DOHH2 (cell line): ENCODE measurements around the gene DENND6A.

Experiments used
- H3F3A ChIP-seq: fragments of 200-600 bp; sonication (generic), shearing (Covaris generic); 2 replicates; pipeline ENCODE4 v1.6.0; 2016; ENCODE audit warnings: antibody characterized with exemption, mild to moderate bottlenecking; ENCODE audit not compliant: control insufficient read depth, insufficient read depth
- H3K27ac ChIP-seq: fragments of 200-600 bp; sonication (generic); 2 replicates; pipeline ENCODE4 v1.5.1; 2014; ENCODE audit warnings: low read depth, mild to moderate bottlenecking, low read length, moderate library complexity
- H3K27me3 ChIP-seq: fragments of 200-600 bp; sonication (generic); 2 replicates; pipeline ENCODE4 v1.6.1; 2014; ENCODE audit warnings: mild to moderate bottlenecking, low read length, mixed read lengths; ENCODE audit not compliant: control insufficient read depth
- H3K36me3 ChIP-seq: fragments of 200-600 bp; sonication (generic); 2 replicates; pipeline ENCODE4 v1.6.1; 2014; ENCODE audit warnings: mild to moderate bottlenecking, low read length, moderate library complexity, mixed read lengths; ENCODE audit not compliant: control insufficient read depth
- H3K4me1 ChIP-seq: fragments of 200-600 bp; sonication (generic); 2 replicates; pipeline ENCODE4 v1.6.1; 2014; ENCODE audit warnings: mild to moderate bottlenecking, low read length, mixed read lengths; ENCODE audit not compliant: control insufficient read depth
- H3K4me2 ChIP-seq: fragments of 200-600 bp; sonication (generic); 2 replicates; pipeline ENCODE4 v1.6.0; 2014; ENCODE audit warnings: mild to moderate bottlenecking, low read length, moderate library complexity
- H3K4me3 ChIP-seq: fragments of 200-600 bp; sonication (generic); 2 replicates; pipeline ENCODE4 v1.5.1; 2014; ENCODE audit warnings: mild to moderate bottlenecking, low read length, mixed read lengths
- H3K79me2 ChIP-seq: fragments of 200-600 bp; sonication (generic); 2 replicates; pipeline ENCODE4 v1.6.1; 2014; ENCODE audit warnings: mild to moderate bottlenecking, low read length, mixed read lengths; ENCODE audit not compliant: control insufficient read depth
- H3K9me2 ChIP-seq: fragments of 200-600 bp; sonication (generic); replicated peaks from 2 replicates; pipeline ENCODE4 v1.6.1; 2014; ENCODE audit warnings: mild to moderate bottlenecking, low read length, mixed read lengths; ENCODE audit not compliant: control insufficient read depth
- H3K9me3 ChIP-seq: fragments of 200-600 bp; sonication (generic); 2 replicates; pipeline ENCODE4 v1.6.1; 2014; ENCODE audit warnings: antibody characterized with exemption, low read length, mixed read lengths; ENCODE audit not compliant: control insufficient read depth, insufficient read depth
- H4K20me1 ChIP-seq: fragments of 200-600 bp; sonication (generic); 2 replicates; pipeline ENCODE4 v1.6.0; 2014; ENCODE audit warnings: low read depth, mild to moderate bottlenecking, antibody characterized with exemption, low read length, moderate library complexity; ENCODE audit not compliant: control insufficient read depth, insufficient read depth
- EZH2phosphoT487 ChIP-seq: fragments of 200-600 bp; sonication (generic); IDR thresholded peaks from 2 replicates; pipeline ENCODE4 v1.6.1; 2017; ENCODE audit warnings: borderline replicate concordance, mild to moderate bottlenecking, antibody characterized with exemption, low read length, moderate library complexity, mixed read lengths
- TF ChIP-seq, protein P1 (sequence below): fragments of 200-600 bp; sonication (generic); IDR thresholded peaks from one replicate; pipeline ENCODE4 v1.5.1; 2014; ENCODE audit warnings: antibody characterized with exemption, mild to moderate bottlenecking, low read depth, low read length; ENCODE audit not compliant: poor library complexity, severe bottlenecking

Gene DENND6A

DNA sequence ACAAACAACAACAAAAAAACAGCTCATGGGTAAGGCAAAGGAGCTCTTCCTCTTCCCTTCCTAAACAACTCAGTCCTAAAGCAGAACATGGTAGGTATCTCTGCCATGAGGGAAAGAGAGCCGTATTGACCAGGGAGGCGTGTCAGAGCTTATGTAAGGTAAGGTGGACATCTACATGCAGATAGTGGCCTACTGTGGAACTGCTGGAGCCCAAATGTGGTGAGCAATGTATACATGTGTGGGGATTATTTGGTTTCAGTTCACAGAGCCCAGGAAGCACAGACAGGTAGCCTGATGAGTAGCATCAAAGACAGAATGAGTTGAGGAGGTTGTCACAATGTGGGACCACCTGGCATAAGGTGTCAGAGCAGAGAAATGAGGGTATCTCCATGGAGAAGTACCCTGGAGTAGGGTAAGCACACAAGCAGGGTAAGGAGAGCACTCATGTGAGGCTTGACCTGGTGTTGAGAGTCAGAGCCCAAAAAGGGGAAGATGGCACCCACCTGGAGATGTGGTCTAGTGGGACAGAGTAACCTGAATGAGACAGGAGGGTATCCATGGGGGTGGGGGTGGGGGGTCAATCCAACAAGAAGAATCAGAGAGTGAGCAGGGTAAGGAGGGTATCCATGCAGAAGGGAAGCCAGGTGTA, 45.5 kb downstream of the DENND6A start:
- Histone ChIP-seq H3K4me2 (no peak overlapping the region), H3F3A (peaks cover 5% of the 10 kb centered on the region; the same call in 1 of the 2 replicates), H3K4me3 (no peak overlapping the region), H3K36me3 (peaks cover 57% of the 10 kb centered on the region), H3K79me2 (no peaks in the 10 kb centered on the region), H3K27me3 (no peaks in the 10 kb centered on the region), H3K4me1 (no peaks in the 10 kb centered on the region), H3K9me3 (no peaks in the 10 kb centered on the region), H3K9me2 (no peaks in the 10 kb centered on the region), H3K27ac (no peak overlapping the region), H4K20me1 (no peaks in the 10 kb centered on the region)
- no peak for TF ChIP-seq EZH2phosphoT487
- TF ChIP-seq, protein P1, sequence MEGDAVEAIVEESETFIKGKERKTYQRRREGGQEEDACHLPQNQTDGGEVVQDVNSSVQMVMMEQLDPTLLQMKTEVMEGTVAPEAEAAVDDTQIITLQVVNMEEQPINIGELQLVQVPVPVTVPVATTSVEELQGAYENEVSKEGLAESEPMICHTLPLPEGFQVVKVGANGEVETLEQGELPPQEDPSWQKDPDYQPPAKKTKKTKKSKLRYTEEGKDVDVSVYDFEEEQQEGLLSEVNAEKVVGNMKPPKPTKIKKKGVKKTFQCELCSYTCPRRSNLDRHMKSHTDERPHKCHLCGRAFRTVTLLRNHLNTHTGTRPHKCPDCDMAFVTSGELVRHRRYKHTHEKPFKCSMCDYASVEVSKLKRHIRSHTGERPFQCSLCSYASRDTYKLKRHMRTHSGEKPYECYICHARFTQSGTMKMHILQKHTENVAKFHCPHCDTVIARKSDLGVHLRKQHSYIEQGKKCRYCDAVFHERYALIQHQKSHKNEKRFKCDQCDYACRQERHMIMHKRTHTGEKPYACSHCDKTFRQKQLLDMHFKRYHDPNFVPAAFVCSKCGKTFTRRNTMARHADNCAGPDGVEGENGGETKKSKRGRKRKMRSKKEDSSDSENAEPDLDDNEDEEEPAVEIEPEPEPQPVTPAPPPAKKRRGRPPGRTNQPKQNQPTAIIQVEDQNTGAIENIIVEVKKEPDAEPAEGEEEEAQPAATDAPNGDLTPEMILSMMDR = no peak

DNA sequence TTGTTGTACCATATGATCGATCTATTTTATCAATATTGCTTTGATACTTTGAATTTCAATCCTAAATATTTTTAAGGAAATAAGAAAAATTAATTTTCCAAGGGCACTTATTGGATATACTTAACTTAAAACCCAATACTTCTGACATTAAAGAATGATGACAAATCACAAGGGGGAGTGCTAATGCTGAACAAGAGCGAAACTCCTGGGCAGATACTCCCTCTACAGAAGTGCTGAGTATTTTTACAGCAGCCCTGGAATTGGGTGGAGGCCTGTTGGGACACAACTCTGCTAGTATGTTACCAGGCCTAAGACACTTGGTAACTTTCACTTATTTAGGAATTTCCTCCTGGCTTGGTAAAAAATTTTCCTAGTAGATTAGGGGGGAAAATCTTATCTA, 46.2 kb downstream of the DENND6A start:
- H3K4me1 ChIP-seq = no peaks in the 10 kb centered on the region
- no peak overlapping the region for H3K4me3 ChIP-seq
- no peaks in the 10 kb centered on the region for H3K79me2 ChIP-seq
- no peaks in the 10 kb centered on the region for H3K9me3 ChIP-seq
- H3K27ac ChIP-seq = no peak overlapping the region
- peaks cover 56% of the 10 kb centered on the region for H3K36me3 ChIP-seq
- no peaks in the 10 kb centered on the region for H3K9me2 ChIP-seq
- H3K4me2 ChIP-seq = no peak overlapping the region
- no peaks in the 10 kb centered on the region for H4K20me1 ChIP-seq
- no peak for TF ChIP-seq EZH2phosphoT487
- TF ChIP-seq, protein P1 = no peak
- H3F3A ChIP-seq = peaks cover 5% of the 10 kb centered on the region; the same call in 1 of the 2 replicates
- H3K27me3 ChIP-seq = no peaks in the 10 kb centered on the region

DNA sequence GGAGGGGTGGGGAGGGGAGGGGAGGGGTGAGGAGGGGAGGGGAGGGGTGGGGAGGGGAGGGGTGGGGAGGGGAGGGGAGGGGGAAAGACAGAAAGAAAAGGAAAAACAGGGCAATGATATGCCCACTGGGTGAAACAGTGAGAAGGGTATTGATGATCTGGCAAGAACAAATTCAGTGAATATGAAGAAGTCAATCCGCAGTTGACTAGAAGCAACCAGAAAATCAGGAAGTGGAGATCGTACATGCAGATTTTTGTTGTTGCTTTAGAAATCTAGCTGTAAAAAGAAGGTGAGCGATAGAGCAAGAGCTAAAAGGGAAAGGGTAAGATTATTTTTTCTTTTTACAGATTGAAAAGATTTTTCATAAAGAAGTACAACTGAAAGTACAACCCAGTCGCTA, 48.1 kb downstream of the DENND6A start:
- Histone ChIP-seq H3K9me2 (no peaks in the 10 kb centered on the region), H3K4me3 (no peak overlapping the region), H3K79me2 (no peaks in the 10 kb centered on the region), H4K20me1 (no peaks in the 10 kb centered on the region), H3K4me2 (no peak overlapping the region), H3F3A (peaks cover 5% of the 10 kb centered on the region; the same call in 1 of the 2 replicates), H3K27me3 (no peaks in the 10 kb centered on the region), H3K36me3 (peaks cover 54% of the 10 kb centered on the region), H3K9me3 (no peaks in the 10 kb centered on the region), H3K27ac (no peak overlapping the region), H3K4me1 (no peaks in the 10 kb centered on the region)
- TF ChIP-seq EZH2phosphoT487 = no peak
- TF ChIP-seq, protein P1 = no peak
